Erythroblast (primary cell): ENCODE results near the gene AMDHD2.
"Not testable (repeated sequence)": the region's sequence is repeated elsewhere in the genome, so short reads cannot be mapped to it uniquely, and the experiment has no call there.

Experiments used
- DNase-seq, 2 experiments: peaks; one replicate each; lab custom pipeline; 2025; lab: John Stamatoyannopoulos, UW
- GATA1 ChIP-seq: IDR thresholded peaks from 2 replicates; pipeline ENCODE4 v1.6.1; 2011; ENCODE audit warnings: low read depth, mild to moderate bottlenecking, control low read depth, low read length, moderate library complexity
- POLR2A ChIP-seq: IDR thresholded peaks from 2 replicates; pipeline ENCODE4 v1.6.1; 2011; ENCODE audit warnings: mild to moderate bottlenecking, low read length

Gene AMDHD2

GRCh38 chr16:2476345-2476720, 43.8 kb upstream of the AMDHD2 start:
- DNase-seq, result no peak
- no peak for TF ChIP-seq GATA1
- TF ChIP-seq POLR2A, result no peak

GRCh38 chr16:2476741-2477140, 43.4 kb upstream of the AMDHD2 start:
- no peak for TF ChIP-seq POLR2A
- no peak for TF ChIP-seq GATA1
- DNase-seq, result no peak

- TF ChIP-seq GATA1 (no peak), POLR2A (no peak)
- DNase-seq, result no peak
These were observed 42.8 kb upstream of the AMDHD2 start for GRCh38 chr16:2477327-2477726.

GRCh38 chr16:2478279-2478678, 41.9 kb upstream of the AMDHD2 start:
- DNase-seq, result peak; percentile 39 to 47
- TF ChIP-seq GATA1, result no peak
- TF ChIP-seq POLR2A, result no peak

GRCh38 chr16:2479996-2480395, 40.2 kb upstream of the AMDHD2 start:
- DNase-seq, result not testable (repeated sequence)

- no peak for DNase-seq
- TF ChIP-seq POLR2A, result no peak
- TF ChIP-seq GATA1, result no peak
These were observed 39.2 kb upstream of the AMDHD2 start for GRCh38 chr16:2480948-2481347.

GRCh38 chr16:2481676-2482075, 38.5 kb upstream of the AMDHD2 start:
- TF ChIP-seq POLR2A, result no peak
- no peak for TF ChIP-seq GATA1
- no peak for DNase-seq

- DNase-seq, result no peak
- no peak for TF ChIP-seq POLR2A
- no peak for TF ChIP-seq GATA1
These were observed 37.9 kb upstream of the AMDHD2 start for GRCh38 chr16:2482249-2482648.

GRCh38 chr16:2482708-2483534, 37.2 kb upstream of the AMDHD2 start:
- no peak for DNase-seq
- no peak for TF ChIP-seq GATA1
- no peak for TF ChIP-seq POLR2A

- DNase-seq, result no peak
- TF ChIP-seq POLR2A (no peak), GATA1 (no peak)
These were observed 36.0 kb upstream of the AMDHD2 start for GRCh38 chr16:2483939-2484897.

GRCh38 chr16:2484898-2485508, 35.2 kb upstream of the AMDHD2 start:
- no peak for DNase-seq
- TF ChIP-seq GATA1, result no peak

GRCh38 chr16:2485811-2486507, 34.2 kb upstream of the AMDHD2 start:
- no peak for DNase-seq
- TF ChIP-seq POLR2A (no peak), GATA1 (no peak)

GRCh38 chr16:2486645-2487516, 33.3 kb upstream of the AMDHD2 start:
- no peak for TF ChIP-seq POLR2A
- TF ChIP-seq GATA1, result no peak
- DNase-seq, result peak; percentile 79 to 83
